ENCODE measurements around the gene FAM227A. TPM values are rescaled to one million over a fixed set of nuclear protein-coding genes. Genes with fewer than 3 reads are reported as not detected.

FAM227A gene
- total RNA-seq (1 to 10 TPM; 1.5 to 3.1 TPM), polyA plus RNA-seq (ENCODE audit: insufficient read length in 6 of 6) (1 to 10 TPM; 3.7 to 8.8 (median 6.2) TPM)
- long read RNA-seq, donor 1, result 0 reads
- long read RNA-seq, donor 2, partial matches to known transcripts, result 23 of 51 reads
- long read RNA-seq, donor 2, other reads (novel, unspliced or antisense), result 28 of 51 reads
- long read RNA-seq, donor 3, result 0 reads
- long read RNA-seq, donor 4, result 0 reads
- long read RNA-seq, donor 5, partial matches to known transcripts, result 50 of 84 reads
- long read RNA-seq, donor 5, other reads (novel, unspliced or antisense), result 34 of 84 reads
- long read RNA-seq, donor 6, result 0 reads
- long read RNA-seq, donor 7, result 0 reads
- long read RNA-seq, donor 8, result 0 reads
- long read RNA-seq, donor 9, result 0 reads
- long read RNA-seq, donor 10, result 0 reads
- long read RNA-seq, donor 11, result 0 reads
- long read RNA-seq, donor 12, result 0 reads

- H3K4me3 ChIP-seq, result peak within 1 kb of the TSS; percentile 83 to 87
- no peaks in the 10 kb centered on the region for H3K36me3 ChIP-seq
- peaks cover 5 to 16% of the 10 kb centered on the region in 2 donors for H3K4me1 ChIP-seq
- DNase-seq (peak; percentile 89 to 98 (median 94)), ATAC-seq (peak; percentile 96)
- H3K27me3 ChIP-seq, result no peaks in the 10 kb centered on the region
- intact Hi-C loops (cut with DNase I), result no loop called here
- TF ChIP-seq, protein P1, sequence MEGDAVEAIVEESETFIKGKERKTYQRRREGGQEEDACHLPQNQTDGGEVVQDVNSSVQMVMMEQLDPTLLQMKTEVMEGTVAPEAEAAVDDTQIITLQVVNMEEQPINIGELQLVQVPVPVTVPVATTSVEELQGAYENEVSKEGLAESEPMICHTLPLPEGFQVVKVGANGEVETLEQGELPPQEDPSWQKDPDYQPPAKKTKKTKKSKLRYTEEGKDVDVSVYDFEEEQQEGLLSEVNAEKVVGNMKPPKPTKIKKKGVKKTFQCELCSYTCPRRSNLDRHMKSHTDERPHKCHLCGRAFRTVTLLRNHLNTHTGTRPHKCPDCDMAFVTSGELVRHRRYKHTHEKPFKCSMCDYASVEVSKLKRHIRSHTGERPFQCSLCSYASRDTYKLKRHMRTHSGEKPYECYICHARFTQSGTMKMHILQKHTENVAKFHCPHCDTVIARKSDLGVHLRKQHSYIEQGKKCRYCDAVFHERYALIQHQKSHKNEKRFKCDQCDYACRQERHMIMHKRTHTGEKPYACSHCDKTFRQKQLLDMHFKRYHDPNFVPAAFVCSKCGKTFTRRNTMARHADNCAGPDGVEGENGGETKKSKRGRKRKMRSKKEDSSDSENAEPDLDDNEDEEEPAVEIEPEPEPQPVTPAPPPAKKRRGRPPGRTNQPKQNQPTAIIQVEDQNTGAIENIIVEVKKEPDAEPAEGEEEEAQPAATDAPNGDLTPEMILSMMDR (IDR thresholded peaks at IDR 0.05), result no peak
- H3K9me3 ChIP-seq, result no peaks in the 10 kb centered on the region
- peak within 1 kb of the TSS; percentile 74 to 84 for H3K27ac ChIP-seq
These were observed at the start of gene FAM227A, which contains the start of gene CBY1 for GRCh38 chr22:38656256-38657044. Gene FAM227A, minus strand, starts transcription at chr22:38656392. Its CDS starts 6,224 bp downstream, at chr22:38650168. Gene CBY1, plus strand, starts transcription at chr22:38656638. Its CDS starts 11,417 bp downstream, at chr22:38668055.

- Histone ChIP-seq H3K4me3 (peak within 1 kb of the TSS; percentile 92 to 98), H3K36me3 (peaks cover 0 to 9% of the 10 kb centered on the region in 2 donors), H3K9me3 (no peaks in the 10 kb centered on the region), H3K27ac (peak within 1 kb of the TSS; percentile 95 to 97), H3K27me3 (no peaks in the 10 kb centered on the region), H3K4me1 (peaks cover 8 to 59% of the 10 kb centered on the region in 2 donors)
- DNase-seq (peak; percentile 96 to 100 (median 100)), ATAC-seq (peak; percentile 86)
- intact Hi-C loops (cut with DNase I), result no loop called here
- TF ChIP-seq, protein P1 (IDR thresholded peaks at IDR 0.05), result peak in 1 of 2 donors; percentile 32
These were observed 49.3 kb upstream of the FAM227A start, which contains the start of gene GTPBP1 for GRCh38 chr22:38705235-38706100. Gene GTPBP1, plus strand, starts transcription at chr22:38705944. Its CDS starts 12 bp downstream, at chr22:38705956.

DNA sequence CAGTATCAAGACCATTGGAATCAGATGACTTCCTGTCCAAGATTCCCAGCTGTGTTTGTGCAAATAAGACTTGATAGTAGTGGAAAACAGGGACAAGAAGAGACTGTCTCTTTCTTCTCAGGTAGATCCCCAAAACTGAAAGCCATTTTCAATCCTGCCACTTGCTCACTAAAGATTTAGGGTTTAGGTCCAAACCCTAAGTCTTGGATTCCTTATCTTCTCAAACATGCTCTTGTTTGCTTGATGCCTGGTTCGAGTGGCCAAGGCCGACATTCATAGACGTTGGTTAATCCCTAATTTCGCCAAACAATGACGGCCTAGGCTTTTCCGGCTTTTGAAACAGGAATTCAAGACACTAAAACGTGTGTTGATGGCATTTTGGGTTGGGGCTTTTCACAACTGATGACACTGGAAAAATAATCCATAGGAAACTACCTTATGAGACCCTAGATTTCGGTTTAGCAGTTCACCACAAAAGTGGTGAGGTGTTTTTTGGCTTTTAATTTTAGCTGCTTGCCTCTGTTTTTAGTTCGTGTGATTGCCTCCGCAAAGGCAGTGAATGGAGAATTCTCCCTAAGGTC is 48.6 kb upstream of the FAM227A start:
- intact Hi-C loops (cut with DNase I), result no loop called here
- Histone ChIP-seq H3K27ac (peak overlapping the region; percentile 82 to 83), H3K27me3 (no peaks in the 10 kb centered on the region), H3K4me1 (peaks cover 8 to 55% of the 10 kb centered on the region in 2 donors), H3K4me3 (peak overlapping the region in 1 of 2 donors; percentile 25), H3K36me3 (peaks cover 0 to 2% of the 10 kb centered on the region in 2 donors), H3K9me3 (no peaks in the 10 kb centered on the region)
- ATAC-seq (no peak), DNase-seq (peak in 1 of 4 donors; percentile 16)
- TF ChIP-seq, protein P1 (IDR thresholded peaks at IDR 0.05), result no peak

DNA sequence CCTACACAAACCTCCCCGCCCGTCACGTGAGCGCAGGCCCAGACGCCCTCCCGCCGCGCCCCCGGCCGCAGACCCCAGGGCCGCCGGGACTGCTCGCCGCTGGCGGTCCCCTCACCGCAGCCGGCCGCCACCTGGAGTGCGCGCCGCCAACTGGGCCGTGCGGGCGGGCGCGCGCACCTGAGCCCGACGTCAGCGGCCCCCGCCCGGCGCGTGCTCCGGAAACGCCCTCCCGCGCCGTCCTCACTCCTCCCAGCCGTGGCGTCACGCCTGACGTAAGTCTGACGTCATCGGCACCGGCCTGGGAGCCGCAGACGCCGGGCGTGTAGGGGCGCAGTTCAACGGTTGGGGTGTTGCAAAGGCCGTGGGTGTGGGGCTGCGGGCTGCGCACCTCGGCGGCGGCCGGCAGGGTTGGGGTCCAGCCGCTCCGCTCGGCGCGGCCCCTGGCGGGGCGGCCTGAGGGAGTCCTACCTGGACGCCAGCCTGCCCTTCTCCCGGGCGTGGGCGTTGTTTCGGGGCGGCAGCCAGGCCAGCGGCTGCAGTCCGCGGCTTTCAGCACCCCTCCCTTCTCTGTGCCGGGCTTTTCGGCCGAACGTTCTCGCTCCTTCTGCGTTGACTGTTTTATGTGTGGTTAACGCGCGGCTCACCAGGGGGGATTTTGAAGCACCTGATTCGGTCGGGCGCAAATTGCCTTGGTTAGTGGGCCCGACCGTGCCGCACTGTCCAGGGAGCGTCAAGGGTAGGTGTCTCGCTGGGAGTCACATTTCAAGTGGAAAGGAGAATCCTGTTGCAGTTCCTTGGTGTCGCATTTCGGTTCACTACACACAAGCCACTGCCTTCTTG is 44.8 kb upstream of the FAM227A start, which contains the start of gene JOSD1:
Gene JOSD1, minus strand, starts transcription at position 155 of the 840 bp plus-strand sequence. CDS start 956 bp downstream, outside the sequence.
- Histone ChIP-seq H3K9me3 (no peaks in the 10 kb centered on the region), H3K27me3 (no peaks in the 10 kb centered on the region), H3K4me1 (peaks cover 25 to 62% of the 10 kb centered on the region in 2 donors), H3K36me3 (peaks cover 0 to 6% of the 10 kb centered on the region in 2 donors), H3K27ac (peak within 1 kb of the TSS; percentile 96 to 98), H3K4me3 (peak within 1 kb of the TSS; percentile 73 to 77)
- intact Hi-C loops (cut with DNase I), result no loop called here
- ATAC-seq (peak; percentile 58), DNase-seq (peak; percentile 95 to 99 (median 96))
- TF ChIP-seq, protein P1 (IDR thresholded peaks at IDR 0.05), result no peak
